NCI-H446 (cell line): ENCODE measurements around the gene RBM39.
A peak's percentile ranks its signal among the peaks of the same experiment; 100 is the strongest.
"Not testable (repeated sequence)": the region's sequence is repeated elsewhere in the genome, so short reads cannot be mapped to it uniquely, and the experiment has no call there.

Source experiments
- DNase-seq, 2 experiments: peaks; one replicate each; lab custom pipeline; 2025; lab: John Stamatoyannopoulos, UW

RBM39 gene

GRCh38 chr20:35741892-35742740, at the start of gene RBM39:
RBM39 (minus strand) TSS chr20:35742260; CDS start chr20:35740874, 1,386 bp downstream.
- DNase-seq, result peak; percentile 100

GRCh38 chr20:35791821-35792220, 49.8 kb upstream of the RBM39 start:
- DNase-seq, result no peak

- no peak for DNase-seq
Measured at GRCh38 chr20:35791097-35791496, 49.0 kb upstream of the RBM39 start.

GRCh38 chr20:35788796-35789195, 46.7 kb upstream of the RBM39 start:
- DNase-seq, result no peak

- DNase-seq, result not testable (repeated sequence)
Measured at GRCh38 chr20:35785541-35785940, 43.5 kb upstream of the RBM39 start.

GRCh38 chr20:35783811-35784210, 41.8 kb upstream of the RBM39 start:
- not testable (repeated sequence) for DNase-seq

GRCh38 chr20:35776513-35777101, 34.5 kb upstream of the RBM39 start:
- peak; percentile 68 to 87 for DNase-seq

GRCh38 chr20:35774391-35774790, 32.3 kb upstream of the RBM39 start:
- DNase-seq, result no peak

GRCh38 chr20:35773154-35773751, 31.2 kb upstream of the RBM39 start:
- DNase-seq, result no peak

GRCh38 chr20:35772563-35773058, 30.6 kb upstream of the RBM39 start:
- no peak for DNase-seq

- peak; percentile 89 to 98 for DNase-seq
Measured at GRCh38 chr20:35771689-35772562, 29.9 kb upstream of the RBM39 start, which contains the start of gene PHF20. PHF20 (plus strand) TSS chr20:35772015; CDS start chr20:35801523, 29,508 bp downstream.

GRCh38 chr20:35771367-35771688, 29.3 kb upstream of the RBM39 start:
- DNase-seq, result no peak

- peak; percentile 74 to 93 for DNase-seq
Measured at GRCh38 chr20:35768731-35769664, 26.9 kb upstream of the RBM39 start.

GRCh38 chr20:35767683-35768481, 25.8 kb upstream of the RBM39 start:
- DNase-seq, result no peak

- DNase-seq, result no peak
Measured at GRCh38 chr20:35766843-35767242, 24.8 kb upstream of the RBM39 start.

GRCh38 chr20:35764936-35765335, 22.9 kb upstream of the RBM39 start:
- DNase-seq, result not testable (repeated sequence)

GRCh38 chr20:35762461-35762860, 20.4 kb upstream of the RBM39 start:
- DNase-seq, result no peak

- not testable (repeated sequence) for DNase-seq
Measured at GRCh38 chr20:35761548-35761947, 19.5 kb upstream of the RBM39 start.

- no peak for DNase-seq
Measured at GRCh38 chr20:35757098-35757705, 15.1 kb upstream of the RBM39 start.
